LHCN-M2 (cell line): Measurements from ENCODE around the gene POLR2L. TPM values are rescaled to one million over a fixed set of nuclear protein-coding genes. Genes with fewer than 3 reads are reported as not detected.

Experiments
- DNase-seq: peaks from one replicate; pipeline ENCODE4 v3.0.0-alpha.2; 2012; ENCODE audit warnings: low read depth
- total RNA-seq: library from RNA; depleted of rRNA; stranded (reverse); fragments of >200 nt; gene quantifications from 2 replicates; pipeline ENCODE4 v1.2.3, GENCODE V29; 2014

Gene POLR2L
- total RNA-seq, 1 experiment from 2014 or later = 146 TPM

DNA sequence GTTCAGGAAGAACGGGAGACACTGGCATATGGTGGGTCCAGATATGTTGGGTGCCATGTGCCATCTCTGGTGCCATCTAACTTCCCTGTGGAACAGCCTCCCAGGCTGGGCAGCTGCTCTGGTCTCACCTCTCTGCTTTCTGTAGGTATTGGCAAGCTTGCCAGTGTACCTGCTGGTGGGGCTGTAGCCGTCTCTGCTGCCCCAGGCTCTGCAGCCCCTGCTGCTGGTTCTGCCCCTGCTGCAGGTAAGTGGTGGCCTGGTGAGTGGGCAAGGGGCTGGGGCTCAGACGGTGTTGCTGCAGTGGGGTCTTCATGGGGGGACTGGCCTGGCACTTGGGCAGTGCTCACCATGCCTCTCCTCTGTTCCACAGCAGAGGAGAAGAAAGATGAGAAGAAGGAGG, 29.9 kb downstream of the POLR2L start:
- DNase-seq = no peak

DNA sequence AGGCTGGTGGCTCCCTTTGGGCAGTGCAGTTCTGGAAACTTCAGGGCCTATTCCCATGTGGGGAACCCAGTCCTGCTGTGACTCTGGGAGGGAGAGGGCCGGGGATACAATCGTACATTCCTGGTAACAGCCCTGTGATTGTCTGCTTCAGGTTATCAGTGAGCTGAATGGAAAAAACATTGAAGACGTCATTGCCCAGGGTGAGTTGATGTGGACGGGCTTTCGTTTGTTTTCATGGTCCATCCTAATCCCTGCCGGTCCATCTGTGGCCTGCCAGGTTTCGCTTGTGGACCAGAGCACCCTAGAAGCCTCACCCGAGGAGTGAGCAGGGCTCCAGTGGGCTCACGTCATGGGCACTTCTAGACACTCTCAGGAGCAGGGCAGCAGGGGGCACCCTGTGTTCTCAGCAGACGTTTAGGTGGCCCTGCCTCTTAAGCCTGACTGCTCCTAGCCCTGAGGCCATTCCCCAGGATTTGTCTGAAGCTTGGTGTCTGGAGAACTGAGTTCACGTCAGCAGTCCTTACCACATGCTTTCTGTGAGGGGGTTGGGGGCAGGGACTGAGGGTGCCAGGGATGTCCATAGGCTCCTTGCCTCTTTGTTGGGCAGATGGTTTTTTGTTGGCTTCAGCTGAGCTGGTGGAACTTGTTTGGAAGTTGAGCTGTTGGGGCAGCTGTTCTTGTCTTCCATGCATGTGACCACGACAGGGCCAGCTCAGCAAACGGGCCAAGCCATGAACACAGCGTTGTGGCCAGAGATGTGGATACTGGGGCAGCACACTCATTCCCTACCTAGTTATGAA, 30.7 kb downstream of the POLR2L start:
- DNase-seq = peak; percentile 68

DNA sequence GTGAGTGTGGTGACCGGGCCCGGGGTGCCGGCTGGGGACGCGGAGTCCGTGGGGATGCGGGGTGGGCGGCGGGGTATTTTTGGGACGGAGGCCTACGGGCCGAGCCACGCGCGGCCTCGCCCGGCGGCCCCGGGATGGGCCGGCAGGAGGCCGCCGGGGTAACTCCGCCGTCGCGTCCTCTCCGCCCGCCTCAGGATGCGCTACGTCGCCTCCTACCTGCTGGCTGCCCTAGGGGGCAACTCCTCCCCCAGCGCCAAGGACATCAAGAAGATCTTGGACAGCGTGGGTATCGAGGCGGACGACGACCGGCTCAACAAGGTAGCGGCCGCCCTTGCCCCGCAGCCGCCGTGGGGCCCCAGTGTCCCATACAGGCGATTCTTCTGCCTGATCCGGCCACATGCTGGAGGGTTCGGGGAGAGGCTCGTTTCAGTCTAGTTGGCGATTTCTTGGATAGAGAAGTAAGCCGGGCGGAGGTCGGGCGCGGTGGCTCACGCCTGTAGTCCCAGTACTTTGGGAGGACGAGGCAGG, 32.2 kb downstream of the POLR2L start:
- DNase-seq = no peak

DNA sequence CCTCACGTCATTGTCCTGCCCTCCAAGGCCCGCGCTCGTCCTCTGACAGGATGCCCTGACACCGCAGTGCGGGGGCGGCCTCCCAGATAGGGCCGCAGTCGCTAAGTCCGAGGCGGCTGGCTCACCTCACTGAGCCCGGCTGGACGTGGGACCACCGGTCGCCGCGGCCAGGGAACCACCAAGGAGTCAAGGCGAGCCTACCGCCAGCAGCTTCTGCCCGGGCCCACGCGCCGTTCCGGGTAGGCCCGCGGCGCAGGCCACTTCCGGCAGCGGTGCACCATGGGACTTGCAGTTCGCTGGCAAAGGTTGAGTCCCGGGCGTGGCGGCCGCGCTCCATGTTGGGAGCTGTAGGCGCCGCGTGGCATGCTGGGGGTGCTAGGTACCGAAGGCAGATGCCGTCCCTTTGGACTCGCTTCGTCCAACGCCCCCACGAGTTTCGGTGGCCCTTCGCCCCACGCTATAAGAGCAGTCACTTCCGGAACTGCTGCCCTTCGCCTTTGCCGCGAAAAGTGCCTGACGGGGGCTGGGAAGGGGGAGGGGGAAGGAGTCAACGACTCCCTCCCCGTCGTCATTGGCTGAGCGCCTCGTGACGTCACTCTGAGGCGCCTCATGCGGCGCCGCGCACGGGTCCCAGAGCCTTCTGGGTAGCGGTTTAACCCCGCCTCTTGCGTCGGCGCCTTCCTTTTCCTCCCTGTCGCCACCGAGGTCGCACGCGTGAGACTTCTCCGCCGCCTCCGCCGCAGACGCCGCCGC, 32.9 kb downstream of the POLR2L start, which contains the start of gene RPLP2:
RPLP2 (plus strand) TSS at position 681 of the 753 bp plus-strand sequence. CDS start 268 bp downstream, outside the sequence.
- DNase-seq = peak; percentile 96

DNA sequence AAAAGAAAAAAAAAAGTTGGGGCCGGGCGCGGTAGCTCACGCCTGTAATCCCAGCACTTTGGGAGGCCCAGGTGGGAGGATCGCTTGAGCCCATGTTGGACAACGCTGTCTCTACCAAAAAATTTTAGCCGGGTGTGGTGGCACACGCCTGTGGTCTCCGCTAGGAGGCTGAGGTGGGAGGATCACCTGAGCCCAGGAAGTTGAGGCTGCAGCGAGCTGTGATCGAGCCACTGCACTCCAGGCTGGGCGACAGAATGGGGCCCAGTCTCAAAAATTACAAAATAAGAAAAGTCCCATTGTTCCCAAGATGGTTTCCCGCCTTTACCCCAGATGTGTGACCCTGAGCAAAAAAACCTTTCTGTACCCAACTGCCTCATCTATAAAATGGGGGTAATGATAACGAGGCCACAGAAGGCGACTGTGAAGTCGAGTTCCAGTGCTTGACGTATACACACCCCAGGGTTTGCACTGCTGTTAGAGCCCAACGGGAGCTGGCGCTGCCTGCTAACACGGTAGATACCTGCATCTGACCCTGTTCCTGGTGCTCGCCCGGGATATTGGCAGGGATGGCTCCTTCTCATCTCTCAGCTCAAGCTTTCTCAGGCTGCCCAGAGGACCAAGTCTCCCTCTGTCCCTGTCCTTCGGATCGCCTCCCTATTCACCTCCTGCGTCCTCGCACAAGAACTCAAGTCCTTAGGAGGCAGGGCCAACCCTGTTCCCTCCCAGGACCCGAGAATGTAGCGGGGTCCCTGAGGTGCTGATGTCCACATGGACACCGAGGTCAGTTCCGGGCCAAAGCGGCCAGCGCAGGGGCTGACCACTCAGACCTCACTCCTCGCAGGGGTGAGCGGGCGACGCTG, 33.7 kb downstream of the POLR2L start:
- peak; percentile 85 for DNase-seq

DNA sequence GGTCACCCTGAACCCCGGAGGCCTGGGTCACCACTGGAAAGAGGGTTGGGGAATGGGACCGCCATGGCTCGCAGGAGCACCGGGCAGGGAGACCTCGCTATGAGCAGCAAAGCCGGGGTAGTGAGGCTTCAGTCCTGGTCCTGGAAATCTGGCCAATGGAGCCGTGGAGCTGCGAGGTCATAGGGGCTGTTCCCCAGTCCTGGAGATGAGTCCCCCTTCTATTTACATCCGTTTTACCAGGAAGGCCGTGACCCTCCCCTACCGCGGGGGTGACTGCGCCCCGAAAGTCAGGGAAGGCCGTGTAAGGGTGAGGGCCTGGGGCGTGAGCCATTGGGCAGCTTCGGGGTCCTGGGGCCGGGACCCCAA, 37.7 kb downstream of the POLR2L start:
- DNase-seq = no peak

DNA sequence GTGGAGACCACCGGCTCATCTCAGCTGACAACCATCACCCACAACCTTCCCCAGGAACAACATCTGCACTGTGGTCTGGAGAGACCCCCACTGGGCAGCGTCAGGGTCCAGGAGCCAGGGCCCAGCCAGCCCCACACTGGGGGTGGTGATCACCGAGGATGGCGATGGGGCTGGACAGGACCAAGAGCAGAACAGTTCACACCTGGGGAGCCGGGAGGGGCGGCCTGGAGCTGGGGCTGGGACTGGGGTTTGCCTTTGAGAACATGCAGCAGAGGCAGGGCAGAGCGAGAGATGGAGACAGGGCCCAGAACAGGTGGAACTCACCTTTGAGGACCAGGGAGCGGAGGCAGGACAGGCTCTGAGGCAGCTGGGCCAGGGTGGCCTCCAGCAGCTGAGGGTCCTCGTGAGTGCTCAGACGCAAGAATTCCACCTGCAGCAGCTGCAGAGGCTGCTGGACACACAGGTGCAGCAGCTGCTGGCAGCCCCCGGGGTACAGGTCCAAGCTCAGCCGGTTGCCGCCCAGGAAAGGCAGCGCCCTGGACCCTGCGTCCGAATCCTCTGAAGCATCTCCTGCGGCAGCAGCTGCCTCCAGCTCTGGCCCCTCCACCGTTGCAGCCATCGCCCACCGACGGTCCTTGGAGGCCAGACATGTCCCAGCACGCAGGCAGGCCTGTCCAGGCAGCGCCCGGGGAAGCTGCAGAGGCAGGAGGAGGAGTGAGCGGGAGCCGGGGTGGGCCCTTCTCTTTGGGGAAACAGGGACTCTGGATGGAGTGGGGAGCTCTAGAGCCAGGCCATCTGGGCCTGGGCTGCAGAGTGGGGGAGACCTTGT, 38.3 kb downstream of the POLR2L start:
- no peak for DNase-seq

DNA sequence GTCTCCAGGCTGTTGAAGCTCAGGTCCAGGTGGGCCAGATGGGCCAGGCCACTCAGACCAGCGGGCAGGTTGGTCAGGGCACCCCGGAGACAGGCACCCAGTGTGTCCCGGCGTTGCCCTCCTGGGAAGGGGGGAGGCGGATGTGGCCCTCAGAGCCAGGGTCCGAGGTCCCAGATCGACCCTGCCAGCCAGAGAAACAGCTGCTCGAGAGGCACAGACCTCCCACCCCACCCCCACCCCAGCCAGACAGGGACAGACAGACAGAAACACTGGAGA, 38.9 kb downstream of the POLR2L start:
- DNase-seq = no peak

DNA sequence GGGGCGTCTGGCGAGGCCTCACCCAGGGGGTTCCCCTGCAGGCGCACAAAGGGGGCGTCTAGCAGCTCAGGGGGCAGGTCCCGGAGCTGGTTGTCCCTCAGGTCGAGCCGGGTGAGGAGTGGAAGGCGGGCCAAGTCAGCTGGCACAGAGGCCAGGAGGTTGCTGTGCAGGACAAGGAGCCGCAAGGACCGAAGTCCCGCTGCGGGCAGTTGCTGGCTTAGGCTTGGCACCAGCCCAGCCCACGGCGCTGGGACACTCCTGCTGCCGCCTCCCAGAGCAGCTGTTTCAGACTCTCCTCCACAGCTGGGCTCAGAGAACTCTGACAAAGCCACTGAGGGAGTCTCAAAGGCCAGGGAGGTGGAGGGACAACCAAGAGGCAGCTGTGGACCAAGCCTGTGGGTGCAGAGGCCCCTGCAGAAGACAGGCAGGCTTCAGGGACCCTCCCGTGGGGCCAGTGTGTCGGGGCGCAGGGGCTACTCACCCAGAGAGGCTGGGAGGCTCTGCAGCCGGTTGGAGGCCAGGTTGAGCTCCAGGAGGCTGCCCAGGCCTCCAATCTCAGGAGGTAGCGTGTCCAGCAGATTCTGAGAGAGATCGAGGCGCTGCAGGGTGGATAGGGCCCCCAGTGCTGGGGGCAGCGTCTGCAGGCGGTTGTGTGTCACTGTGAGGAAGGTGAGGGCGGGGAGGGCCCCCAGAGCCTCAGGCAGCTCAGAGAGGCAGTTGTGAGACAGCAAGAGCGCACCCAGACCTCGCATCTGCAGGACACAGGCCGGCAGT, 39.4 kb downstream of the POLR2L start:
- no peak for DNase-seq

DNA sequence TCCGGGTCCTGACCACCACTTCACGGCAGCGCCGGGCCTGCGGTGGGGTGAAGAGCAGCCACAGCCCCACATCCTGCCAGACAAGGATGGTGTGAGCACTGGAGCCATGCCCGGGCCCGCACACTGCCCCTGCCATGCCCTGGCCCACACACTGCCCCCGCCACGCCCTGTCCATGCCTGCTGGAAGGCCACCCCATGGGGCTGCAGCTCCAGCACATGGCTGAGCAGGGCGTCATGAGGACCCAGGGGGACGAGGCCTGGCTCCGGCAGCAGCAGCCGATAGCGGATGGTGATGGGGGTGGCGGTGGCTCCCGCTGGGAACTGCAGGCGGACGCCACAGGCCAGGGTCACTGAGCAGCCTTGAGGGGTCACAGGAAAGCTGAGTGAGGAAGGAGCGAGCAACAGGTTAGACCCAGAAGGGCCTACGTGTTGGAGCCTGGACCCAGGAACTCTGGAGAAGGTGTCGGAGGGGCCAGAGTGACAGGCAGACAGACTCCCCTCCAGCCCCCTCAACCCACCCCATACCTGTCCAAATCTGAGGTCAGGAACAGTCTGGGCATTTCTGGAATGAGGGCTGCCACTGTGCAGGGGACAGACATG, 40.2 kb downstream of the POLR2L start:
- DNase-seq = no peak

DNA sequence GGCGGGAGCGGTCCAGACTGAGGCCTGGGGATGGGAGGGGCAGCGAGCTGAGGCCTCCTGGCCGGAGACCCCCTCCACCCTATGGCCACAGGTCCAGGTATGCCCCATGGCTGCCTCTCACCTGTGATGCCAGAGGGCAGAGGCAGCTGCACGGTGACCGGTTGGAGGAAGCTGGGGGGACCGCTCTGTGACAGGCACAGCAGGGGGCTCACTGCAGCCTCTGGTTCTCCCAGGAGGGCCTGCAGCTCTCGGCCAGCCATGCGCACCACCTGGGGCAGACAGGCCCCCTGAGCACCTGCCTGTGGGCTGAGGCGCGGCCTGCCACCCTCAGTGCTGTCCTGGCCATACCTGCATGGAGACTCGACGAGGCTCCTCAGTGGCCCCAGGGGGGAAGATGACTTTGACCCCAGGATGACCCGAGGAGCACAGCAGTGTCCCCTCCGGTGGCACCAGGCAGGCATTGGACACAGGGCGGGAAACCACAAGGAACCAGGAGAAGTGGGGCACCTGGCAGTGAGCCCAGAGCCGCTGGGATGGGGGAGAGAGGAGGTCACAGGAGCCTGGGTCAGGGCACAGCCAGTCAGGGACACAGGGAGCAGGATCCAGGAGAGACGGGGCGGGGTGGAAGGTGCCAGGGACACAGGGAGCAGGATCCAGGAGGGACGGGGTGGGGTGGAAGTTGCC, 41.1 kb downstream of the POLR2L start:
- no peak for DNase-seq

DNA sequence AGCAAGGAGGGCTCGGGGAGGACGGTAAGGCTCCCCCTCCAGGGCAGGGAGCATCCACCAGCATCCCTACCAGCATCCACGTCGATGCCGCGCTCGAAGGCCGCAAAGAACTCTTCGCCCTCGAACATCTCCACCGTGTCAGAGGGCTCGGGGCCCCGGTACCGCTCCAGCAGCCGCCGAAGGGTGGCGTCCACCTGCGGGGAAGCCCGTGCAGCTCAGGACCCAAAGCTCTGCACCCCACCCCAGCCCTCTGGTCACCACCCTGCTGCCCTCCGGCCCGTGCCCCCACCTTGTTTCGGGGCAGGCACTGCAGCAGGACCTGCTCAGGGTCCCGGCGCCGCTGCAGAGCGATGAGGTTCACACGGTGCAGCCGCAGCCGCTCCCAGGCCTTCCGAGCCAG, 41.9 kb downstream of the POLR2L start:
- DNase-seq = no peak

DNA sequence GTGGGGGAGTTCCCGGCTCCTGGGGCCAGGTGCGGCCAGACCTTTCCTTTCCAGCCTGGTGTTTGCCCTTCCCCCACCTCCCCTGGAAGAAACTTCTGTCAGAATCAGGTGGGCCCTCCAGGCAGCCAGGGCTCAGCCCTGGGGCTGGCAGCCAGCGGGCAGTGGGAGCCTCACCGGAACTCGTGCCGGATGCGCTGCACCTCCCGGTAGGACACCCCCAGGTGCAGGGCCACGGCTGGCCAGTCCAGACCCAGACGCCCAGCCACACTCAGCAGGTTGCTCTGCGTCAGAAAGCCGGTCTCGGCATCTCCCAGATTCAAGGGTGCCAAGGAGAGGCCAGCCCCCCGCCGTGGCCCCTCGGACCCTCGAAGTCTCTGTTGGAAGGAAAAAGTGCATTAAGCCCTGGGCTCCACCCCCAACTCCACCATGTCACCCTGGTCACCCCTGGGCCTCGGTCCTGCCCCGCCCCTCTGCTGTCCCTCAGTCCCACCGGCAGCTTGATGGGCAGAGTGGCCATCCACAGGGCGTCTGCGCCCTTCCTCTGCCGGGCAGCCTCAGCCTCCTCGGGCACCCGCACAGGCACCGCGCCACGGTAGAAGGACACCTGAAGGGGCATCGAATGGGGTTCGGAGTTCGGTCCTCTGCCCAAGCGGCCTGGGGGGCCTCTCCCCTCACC, 42.5 kb downstream of the POLR2L start:
- no peak for DNase-seq

DNA sequence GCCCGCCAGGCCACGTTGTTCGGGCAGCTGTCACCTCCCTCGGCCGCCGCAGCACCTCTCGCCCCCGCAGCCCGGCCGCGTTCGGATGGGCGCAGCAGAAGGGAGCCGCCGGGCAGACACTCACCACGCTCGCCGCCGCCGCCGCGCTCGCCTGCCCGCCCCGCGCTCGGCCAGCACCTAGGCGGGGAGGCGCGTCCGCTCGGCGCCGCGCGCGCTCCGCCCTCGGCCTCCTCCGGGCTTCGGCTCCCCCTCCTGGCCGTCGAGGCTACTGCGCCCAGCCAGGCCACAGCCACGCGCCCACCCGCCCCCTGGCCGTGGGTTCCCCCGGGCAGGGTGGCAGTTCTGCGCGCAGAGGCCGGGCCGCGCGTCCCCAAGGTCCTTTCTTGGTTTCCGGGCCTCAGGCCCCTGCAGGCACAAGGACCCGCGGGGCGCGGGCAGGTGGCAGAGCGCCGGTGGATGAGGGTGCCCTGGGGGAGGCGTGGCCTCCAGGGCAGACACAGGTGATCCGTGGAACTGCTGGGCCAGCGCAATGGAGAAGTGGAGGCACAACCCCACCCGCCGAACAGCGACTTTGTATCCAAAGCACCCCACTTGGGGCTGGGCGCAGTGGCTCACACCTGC, 44.1 kb downstream of the POLR2L start, which contains the start of gene SLC25A22:
SLC25A22 (minus strand) TSS at position 189 of the 621 bp plus-strand sequence. CDS start 3,275 bp downstream, outside the sequence.
- DNase-seq = peak; percentile 67

DNA sequence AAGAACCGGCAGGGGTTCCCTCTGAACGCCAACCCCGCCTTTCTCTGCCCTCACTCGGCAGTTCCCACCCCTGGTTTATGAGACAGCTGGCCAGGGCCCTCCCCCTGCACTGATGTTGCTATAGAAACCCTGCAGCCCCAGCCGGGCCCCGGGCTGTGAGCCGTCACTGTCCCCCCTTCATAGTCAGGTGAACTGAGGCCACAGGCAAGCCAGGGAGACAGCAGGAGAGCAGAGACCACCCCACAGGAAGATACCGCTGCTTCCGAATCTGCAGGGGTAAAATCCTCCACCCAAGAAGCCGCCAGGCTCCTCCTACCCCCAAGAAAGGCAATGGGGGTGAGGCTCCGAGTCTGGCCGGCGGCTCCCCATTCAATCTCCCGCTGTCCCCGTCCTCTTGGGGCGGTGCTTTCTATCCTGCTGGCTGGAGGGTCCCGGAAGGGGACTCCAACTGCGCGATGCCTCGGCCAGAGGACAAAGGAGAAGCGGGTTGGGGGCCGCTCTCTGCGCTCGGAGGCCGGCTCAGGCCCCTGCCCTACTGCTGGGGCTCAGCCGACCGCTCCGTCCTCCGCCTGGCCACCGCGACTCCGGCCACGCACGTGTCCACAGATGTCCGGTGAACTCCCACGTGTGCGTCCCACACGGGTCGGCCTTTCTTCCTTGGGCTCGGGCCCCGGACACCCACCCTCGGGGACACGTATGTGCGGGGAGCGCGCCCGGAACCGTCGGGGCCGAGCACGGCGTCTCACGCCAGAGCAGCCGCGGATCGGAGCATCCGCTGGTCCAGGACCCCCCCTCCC, 44.8 kb downstream of the POLR2L start:
- peak; percentile 83 for DNase-seq

DNA sequence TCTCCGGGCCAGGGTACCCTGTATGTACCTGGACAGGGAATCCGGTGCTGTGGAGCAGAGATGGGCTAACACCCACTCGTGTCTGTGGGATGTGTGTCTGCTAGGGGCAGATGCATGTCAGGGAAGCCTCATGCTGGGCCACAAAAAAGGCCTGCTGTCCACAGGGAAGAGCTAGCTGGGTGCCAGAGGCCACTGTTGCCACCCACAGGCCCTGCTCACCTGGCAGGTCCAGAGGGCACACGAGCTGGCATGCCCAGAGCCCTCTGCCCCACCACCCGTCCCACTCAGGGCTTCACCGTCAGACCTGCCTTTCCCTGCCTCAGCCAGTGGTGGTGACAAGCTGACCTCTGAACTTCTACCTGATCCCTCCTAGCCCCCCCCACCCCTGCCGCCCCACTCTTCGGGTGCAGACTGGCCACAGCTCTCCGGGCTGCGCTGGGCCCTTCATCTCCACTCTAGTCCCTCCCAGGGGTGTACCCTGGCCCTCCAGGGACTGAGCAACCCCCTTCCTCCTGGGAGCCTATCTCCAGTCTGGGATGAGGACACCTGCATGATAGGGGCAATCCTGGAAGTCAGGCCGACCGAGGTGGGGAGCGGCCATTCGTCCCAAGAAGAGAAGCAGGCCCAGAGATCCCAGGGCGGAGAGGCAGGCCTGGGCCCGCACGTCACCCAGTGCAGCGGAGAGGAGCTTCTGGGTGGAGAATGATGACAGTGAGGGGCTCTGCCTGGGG, 45.6 kb downstream of the POLR2L start:
- no peak for DNase-seq
